GM23338 (cell line): ENCODE results near the gene PLAAT3.
"Not testable (repeated sequence)": the region's sequence is repeated elsewhere in the genome, so short reads cannot be mapped to it uniquely, and the experiment has no call there.

Experiments used
- CREB1 ChIP-seq: fragments of 250-450 bp; sonication (Bioruptor Pico); IDR thresholded peaks from 2 replicates; pipeline ENCODE4 v1.5.0; 2020; ENCODE audit warnings: low read depth, mild to moderate bottlenecking, moderate library complexity
- EZH2 ChIP-seq: fragments of 200-600 bp; sonication (generic); IDR thresholded peaks from one replicate; pipeline ENCODE4 v1.8.0; 2017; ENCODE audit warnings: antibody characterized with exemption, mild to moderate bottlenecking, low read depth; ENCODE audit not compliant: unreplicated experiment
- EZH2phosphoT487 ChIP-seq: fragments of 200-600 bp; sonication (generic); IDR thresholded peaks from one replicate; pipeline ENCODE4 v1.8.1; 2018; ENCODE audit warnings: antibody characterized with exemption; ENCODE audit not compliant: unreplicated experiment
- JUNB ChIP-seq: IDR thresholded peaks from one replicate; pipeline ENCODE4 v1.6.1; 2016; ENCODE audit warnings: antibody characterized with exemption; ENCODE audit not compliant: unreplicated experiment
- NANOG ChIP-seq: IDR thresholded peaks from 2 replicates; pipeline ENCODE4 v1.6.1; 2016; ENCODE audit warnings: antibody characterized with exemption, borderline replicate concordance
- POLR2AphosphoS5 ChIP-seq: IDR thresholded peaks from 2 replicates; pipeline ENCODE4 v1.6.1; 2016; ENCODE audit warnings: antibody characterized with exemption, low read depth
- TF ChIP-seq, protein P1 (sequence below), 2 experiments: fragments of 200-600 bp in 1 of 2; sonication (generic) in 1 of 2; conservative IDR thresholded peaks; 2 replicates each; pipeline versions ENCODE4 v1.5.1 to v1.6.1; 2016 to 2017; ENCODE audit warnings: antibody characterized with exemption in 2 of 2, low read depth in 2 of 2, mild to moderate bottlenecking in 2 of 2, moderate library complexity in 1 of 2
- TF ChIP-seq, protein P2 (sequence below): IDR thresholded peaks from one replicate; pipeline ENCODE4 v1.6.1; 2018; ENCODE audit warnings: antibody characterized with exemption; ENCODE audit not compliant: unreplicated experiment
- TF ChIP-seq, protein P3 (sequence below): IDR thresholded peaks from 2 replicates; pipeline ENCODE4 v1.6.1; 2016; ENCODE audit warnings: antibody characterized with exemption

DNA sequence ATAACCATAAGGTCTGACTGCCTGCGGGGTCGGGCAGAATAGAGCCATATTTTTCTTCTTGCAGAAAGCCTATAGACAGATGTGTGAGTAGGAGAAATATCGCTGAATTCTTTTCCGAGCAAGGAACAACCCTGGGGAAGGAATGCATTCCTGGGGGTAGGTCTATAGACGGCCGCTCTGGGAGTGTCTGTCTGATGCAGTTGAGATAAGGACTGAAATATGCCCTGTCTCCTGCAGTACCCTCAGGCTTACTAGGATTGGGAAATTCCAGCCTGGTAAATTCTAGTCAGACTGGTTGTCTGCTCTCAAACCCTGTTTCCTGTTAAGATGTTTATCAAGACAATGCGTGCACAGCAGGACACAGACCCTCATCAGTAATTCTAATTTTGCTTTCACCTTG lies 33.0 kb downstream of the PLAAT3 start:
- TF ChIP-seq POLR2AphosphoS5, EZH2phosphoT487, EZH2, JUNB, NANOG: not testable (repeated sequence)
- TF ChIP-seq, protein P1, sequence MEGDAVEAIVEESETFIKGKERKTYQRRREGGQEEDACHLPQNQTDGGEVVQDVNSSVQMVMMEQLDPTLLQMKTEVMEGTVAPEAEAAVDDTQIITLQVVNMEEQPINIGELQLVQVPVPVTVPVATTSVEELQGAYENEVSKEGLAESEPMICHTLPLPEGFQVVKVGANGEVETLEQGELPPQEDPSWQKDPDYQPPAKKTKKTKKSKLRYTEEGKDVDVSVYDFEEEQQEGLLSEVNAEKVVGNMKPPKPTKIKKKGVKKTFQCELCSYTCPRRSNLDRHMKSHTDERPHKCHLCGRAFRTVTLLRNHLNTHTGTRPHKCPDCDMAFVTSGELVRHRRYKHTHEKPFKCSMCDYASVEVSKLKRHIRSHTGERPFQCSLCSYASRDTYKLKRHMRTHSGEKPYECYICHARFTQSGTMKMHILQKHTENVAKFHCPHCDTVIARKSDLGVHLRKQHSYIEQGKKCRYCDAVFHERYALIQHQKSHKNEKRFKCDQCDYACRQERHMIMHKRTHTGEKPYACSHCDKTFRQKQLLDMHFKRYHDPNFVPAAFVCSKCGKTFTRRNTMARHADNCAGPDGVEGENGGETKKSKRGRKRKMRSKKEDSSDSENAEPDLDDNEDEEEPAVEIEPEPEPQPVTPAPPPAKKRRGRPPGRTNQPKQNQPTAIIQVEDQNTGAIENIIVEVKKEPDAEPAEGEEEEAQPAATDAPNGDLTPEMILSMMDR (conservative IDR thresholded peaks at IDR 0.05; ENCODE audit: low read depth in 2 of 2) = not testable (repeated sequence)
- TF ChIP-seq, protein P2, sequence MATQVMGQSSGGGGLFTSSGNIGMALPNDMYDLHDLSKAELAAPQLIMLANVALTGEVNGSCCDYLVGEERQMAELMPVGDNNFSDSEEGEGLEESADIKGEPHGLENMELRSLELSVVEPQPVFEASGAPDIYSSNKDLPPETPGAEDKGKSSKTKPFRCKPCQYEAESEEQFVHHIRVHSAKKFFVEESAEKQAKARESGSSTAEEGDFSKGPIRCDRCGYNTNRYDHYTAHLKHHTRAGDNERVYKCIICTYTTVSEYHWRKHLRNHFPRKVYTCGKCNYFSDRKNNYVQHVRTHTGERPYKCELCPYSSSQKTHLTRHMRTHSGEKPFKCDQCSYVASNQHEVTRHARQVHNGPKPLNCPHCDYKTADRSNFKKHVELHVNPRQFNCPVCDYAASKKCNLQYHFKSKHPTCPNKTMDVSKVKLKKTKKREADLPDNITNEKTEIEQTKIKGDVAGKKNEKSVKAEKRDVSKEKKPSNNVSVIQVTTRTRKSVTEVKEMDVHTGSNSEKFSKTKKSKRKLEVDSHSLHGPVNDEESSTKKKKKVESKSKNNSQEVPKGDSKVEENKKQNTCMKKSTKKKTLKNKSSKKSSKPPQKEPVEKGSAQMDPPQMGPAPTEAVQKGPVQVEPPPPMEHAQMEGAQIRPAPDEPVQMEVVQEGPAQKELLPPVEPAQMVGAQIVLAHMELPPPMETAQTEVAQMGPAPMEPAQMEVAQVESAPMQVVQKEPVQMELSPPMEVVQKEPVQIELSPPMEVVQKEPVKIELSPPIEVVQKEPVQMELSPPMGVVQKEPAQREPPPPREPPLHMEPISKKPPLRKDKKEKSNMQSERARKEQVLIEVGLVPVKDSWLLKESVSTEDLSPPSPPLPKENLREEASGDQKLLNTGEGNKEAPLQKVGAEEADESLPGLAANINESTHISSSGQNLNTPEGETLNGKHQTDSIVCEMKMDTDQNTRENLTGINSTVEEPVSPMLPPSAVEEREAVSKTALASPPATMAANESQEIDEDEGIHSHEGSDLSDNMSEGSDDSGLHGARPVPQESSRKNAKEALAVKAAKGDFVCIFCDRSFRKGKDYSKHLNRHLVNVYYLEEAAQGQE = not testable (repeated sequence)
- 0 out of 2 replicates have a peak, but pooled peaks have one; percentile 15 for TF ChIP-seq CREB1
- TF ChIP-seq, protein P3, sequence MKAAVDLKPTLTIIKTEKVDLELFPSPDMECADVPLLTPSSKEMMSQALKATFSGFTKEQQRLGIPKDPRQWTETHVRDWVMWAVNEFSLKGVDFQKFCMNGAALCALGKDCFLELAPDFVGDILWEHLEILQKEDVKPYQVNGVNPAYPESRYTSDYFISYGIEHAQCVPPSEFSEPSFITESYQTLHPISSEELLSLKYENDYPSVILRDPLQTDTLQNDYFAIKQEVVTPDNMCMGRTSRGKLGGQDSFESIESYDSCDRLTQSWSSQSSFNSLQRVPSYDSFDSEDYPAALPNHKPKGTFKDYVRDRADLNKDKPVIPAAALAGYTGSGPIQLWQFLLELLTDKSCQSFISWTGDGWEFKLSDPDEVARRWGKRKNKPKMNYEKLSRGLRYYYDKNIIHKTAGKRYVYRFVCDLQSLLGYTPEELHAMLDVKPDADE = not testable (repeated sequence)
